CD14-positive monocyte (primary cell): ENCODE data around the gene INPP4B. TPM values are rescaled to one million over a fixed set of nuclear protein-coding genes. Genes with fewer than 3 reads are reported as not detected.

Experiments
- DNase-seq, 3 donors: peaks; one replicate each; pipeline ENCODE4 v3.0.0-alpha.2; 2011 to 2022
- H2AFZ ChIP-seq: 2 replicates; pipeline ENCODE4 v1.6.0; 2012; ENCODE audit warnings: mild to moderate bottlenecking, low read depth, low read length, inconsistent platforms; ENCODE audit not compliant: insufficient read depth, poor library complexity, severe bottlenecking
- H3K27ac ChIP-seq, 2 donors: 1 replicate in 1 of 2; 2 replicates in 1 of 2; pipeline ENCODE4 v1.5.1; 2012 to 2013; ENCODE audit warnings: low read length in 2 of 2, control low read depth in 1 of 2, inconsistent platforms in 1 of 2, low read depth in 1 of 2, mild to moderate bottlenecking in 1 of 2
- H3K27me3 ChIP-seq, 2 donors: one replicate each; pipeline versions ENCODE4 v1.6.0 to v1.6.1; 2011 to 2013; ENCODE audit warnings: low read length in 2 of 2; ENCODE audit not compliant: control insufficient read depth in 2 of 2, insufficient read depth in 2 of 2
- H3K36me3 ChIP-seq, 2 donors: replicated peaks in 1 of 2; 1 replicate in 1 of 2; 2 replicates in 1 of 2; pipeline versions ENCODE4 v1.5.1 to v1.6.1; 2012 to 2013; ENCODE audit warnings: low read length in 2 of 2, control low read depth in 1 of 2, inconsistent platforms in 1 of 2, mild to moderate bottlenecking in 1 of 2; ENCODE audit not compliant: insufficient read depth in 2 of 2, control insufficient read depth in 1 of 2
- H3K4me1 ChIP-seq, 2 donors: 1 replicate in 1 of 2; 2 replicates in 1 of 2; pipeline versions ENCODE4 v1.5.1 to v1.6.1; 2012 to 2013; ENCODE audit warnings: low read length in 2 of 2, control low read depth in 1 of 2, inconsistent platforms in 1 of 2, mild to moderate bottlenecking in 1 of 2, moderate library complexity in 1 of 2; ENCODE audit not compliant: insufficient read depth in 2 of 2, control insufficient read depth in 1 of 2
- H3K4me2 ChIP-seq: replicated peaks from 2 replicates; pipeline ENCODE3; 2012; ENCODE audit warnings: low read length, moderate library complexity, mild to moderate bottlenecking; ENCODE audit not compliant: poor library complexity, severe bottlenecking; ENCODE audit errors: extremely low read depth
- H3K4me3 ChIP-seq, 3 experiments: fragments of 200-600 bp in 1 of 3; sonication (generic) in 1 of 3; replicated peaks in 1 of 3; 1 replicate in 2 of 3; 2 replicates in 1 of 3; pipeline ENCODE4 v1.5.1; 2011 to 2013; ENCODE audit warnings: low read length in 3 of 3, mild to moderate bottlenecking in 3 of 3, control low read depth in 2 of 3, low read depth in 2 of 3, inconsistent platforms in 1 of 3, moderate library complexity in 1 of 3
- H3K79me2 ChIP-seq: 2 replicates; pipeline ENCODE4 v1.6.0; 2012; ENCODE audit warnings: mild to moderate bottlenecking, control low read depth, inconsistent platforms, low read length, moderate library complexity; ENCODE audit not compliant: insufficient read depth
- H3K9ac ChIP-seq: 2 replicates; pipeline ENCODE4 v1.6.0; 2017; ENCODE audit warnings: low read length, mild to moderate bottlenecking; ENCODE audit not compliant: insufficient read depth, poor library complexity, severe bottlenecking
- H3K9me3 ChIP-seq, 2 donors: replicated peaks in 1 of 2; 1 replicate in 1 of 2; 2 replicates in 1 of 2; pipeline versions ENCODE4 v1.5.1 to v1.6.1; 2012 to 2013; ENCODE audit warnings: low read length in 2 of 2, control low read depth in 1 of 2; ENCODE audit not compliant: control insufficient read depth in 1 of 2, insufficient read depth in 1 of 2
- H4K20me1 ChIP-seq: 2 replicates; pipeline ENCODE4 v1.6.0; 2012; ENCODE audit warnings: mild to moderate bottlenecking, low read length, control low read depth, moderate library complexity; ENCODE audit not compliant: insufficient read depth
- H3K27ac Mint-ChIP-seq, 7 donors: one replicate each; pipeline ENCODE4 v1.8.0; 2020; ENCODE audit warnings: mild to moderate bottlenecking in 7 of 7, mixed read lengths in 7 of 7, moderate library complexity in 6 of 7, inconsistent platforms in 2 of 7
- H3K27me3 Mint-ChIP-seq, 3 donors: one replicate each; pipeline ENCODE4 v1.8.0; 2021 to 2022; ENCODE audit warnings: low read depth in 3 of 3, mild to moderate bottlenecking in 3 of 3, mixed read lengths in 3 of 3, moderate library complexity in 3 of 3, inconsistent platforms in 1 of 3
- H3K36me3 Mint-ChIP-seq, 2 donors: one replicate each; pipeline ENCODE4 v1.8.0; 2020; ENCODE audit warnings: mixed read lengths in 2 of 2, inconsistent platforms in 1 of 2, mild to moderate bottlenecking in 1 of 2
- H3K4me1 Mint-ChIP-seq: one replicate; pipeline ENCODE4 v1.8.0; 2020; ENCODE audit warnings: mild to moderate bottlenecking, mixed read lengths
- H3K4me3 Mint-ChIP-seq, 2 donors: one replicate each; pipeline ENCODE4 v1.8.0; 2020; ENCODE audit warnings: mild to moderate bottlenecking in 2 of 2, mixed read lengths in 2 of 2, moderate library complexity in 1 of 2
- H3K9me3 Mint-ChIP-seq, 7 donors: one replicate each; pipeline ENCODE4 v1.8.0; 2020 to 2022; ENCODE audit warnings: mixed read lengths in 7 of 7, mild to moderate bottlenecking in 6 of 7, moderate library complexity in 6 of 7, inconsistent platforms in 2 of 7
- WGBS: methylation state at CpG from one replicate; pipeline ENCODE4 v1.1.5; 2013; ENCODE audit warnings: missing lambda C conversion rate; ENCODE audit not compliant: insufficient coverage; 5-methylcytosine and 5-hydroxymethylcytosine counted together
- intact Hi-C, 2 donors: fragments of 100-400 bp; cut with micrococcal nuclease; formaldehyde crosslinking; loops; one replicate each; pipeline versions ENCODE4 v1.15.0 to v1.15.1; 2023
- polyA plus RNA-seq, 3 donors: library from polyadenylated mRNA; depleted of rRNA in 1 of 3; unstranded in 2 of 3; stranded (reverse) in 1 of 3; fragments of 300-500 nt in 2 of 3; fragments of >200 nt in 1 of 3; fragmentation: Illumina TruSeq in 2 of 3; gene quantifications; 1 replicate in 2 of 3; 2 replicates in 1 of 3; pipeline ENCODE4 v1.2.3, GENCODE V29; 2012 to 2021
- TF ChIP-seq, protein P1 (sequence below): fragments of 200-600 bp; IDR thresholded peaks from one replicate; pipeline ENCODE4 v1.8.0; 2022; ENCODE audit warnings: antibody characterized with exemption, mild to moderate bottlenecking

Gene INPP4B
- polyA plus RNA-seq, 3 donors, result 0.13 to 0.38 (median 0.22) TPM

GRCh38 chr4:142316025-142316424, 530.1 kb downstream of the INPP4B start:
- no peaks in the 10 kb centered on the region for H3K36me3 Mint-ChIP-seq
- no peaks in the 10 kb centered on the region for H3K4me1 ChIP-seq
- no CpG with 5 or more reads among the region's 2 CpGs for WGBS

GRCh38 chr4:142314686-142315085, 531.4 kb downstream of the INPP4B start:
- Histone ChIP-seq H3K27ac (no peak overlapping the region), H3K4me2 (no peak overlapping the region), H3K9ac (no peak overlapping the region), H3K79me2 (no peaks in the 10 kb centered on the region), H3K27me3 (no peaks in the 10 kb centered on the region), H4K20me1 (no peaks in the 10 kb centered on the region), H3K4me3 (no peak overlapping the region), H3K4me1 (no peaks in the 10 kb centered on the region), H2AFZ (no peak overlapping the region), H3K36me3 (no peaks in the 10 kb centered on the region), H3K9me3 (no peaks in the 10 kb centered on the region)
- H3K27me3 Mint-ChIP-seq, result no peaks in the 10 kb centered on the region
- peaks cover 0 to 4% (median 0%) of the 10 kb centered on the region in 7 donors for H3K9me3 Mint-ChIP-seq
- 82% methylated on average over 5 of the region's 7 CpGs for WGBS
- no peak for DNase-seq
- H3K27ac Mint-ChIP-seq, result no peak overlapping the region
- intact Hi-C loops, result no loop called here
- no peaks in the 10 kb centered on the region for H3K36me3 Mint-ChIP-seq
- peaks cover 2% of the 10 kb centered on the region for H3K4me1 Mint-ChIP-seq
- no peak overlapping the region for H3K4me3 Mint-ChIP-seq
- TF ChIP-seq, protein P1, sequence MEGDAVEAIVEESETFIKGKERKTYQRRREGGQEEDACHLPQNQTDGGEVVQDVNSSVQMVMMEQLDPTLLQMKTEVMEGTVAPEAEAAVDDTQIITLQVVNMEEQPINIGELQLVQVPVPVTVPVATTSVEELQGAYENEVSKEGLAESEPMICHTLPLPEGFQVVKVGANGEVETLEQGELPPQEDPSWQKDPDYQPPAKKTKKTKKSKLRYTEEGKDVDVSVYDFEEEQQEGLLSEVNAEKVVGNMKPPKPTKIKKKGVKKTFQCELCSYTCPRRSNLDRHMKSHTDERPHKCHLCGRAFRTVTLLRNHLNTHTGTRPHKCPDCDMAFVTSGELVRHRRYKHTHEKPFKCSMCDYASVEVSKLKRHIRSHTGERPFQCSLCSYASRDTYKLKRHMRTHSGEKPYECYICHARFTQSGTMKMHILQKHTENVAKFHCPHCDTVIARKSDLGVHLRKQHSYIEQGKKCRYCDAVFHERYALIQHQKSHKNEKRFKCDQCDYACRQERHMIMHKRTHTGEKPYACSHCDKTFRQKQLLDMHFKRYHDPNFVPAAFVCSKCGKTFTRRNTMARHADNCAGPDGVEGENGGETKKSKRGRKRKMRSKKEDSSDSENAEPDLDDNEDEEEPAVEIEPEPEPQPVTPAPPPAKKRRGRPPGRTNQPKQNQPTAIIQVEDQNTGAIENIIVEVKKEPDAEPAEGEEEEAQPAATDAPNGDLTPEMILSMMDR, result no peak

More at GRCh38 chr4:142316025-142316424, 530.1 kb downstream of the INPP4B start:
- H2AFZ ChIP-seq, result no peak overlapping the region
- no peaks in the 10 kb centered on the region for H3K79me2 ChIP-seq
- no peaks in the 10 kb centered on the region for H3K9me3 ChIP-seq
- intact Hi-C loops, result no loop called here
- peaks cover 2% of the 10 kb centered on the region for H3K4me1 Mint-ChIP-seq
- no peak overlapping the region for H3K27ac Mint-ChIP-seq
- H3K9me3 Mint-ChIP-seq, result peaks cover 0 to 5% (median 0%) of the 10 kb centered on the region in 7 donors
- TF ChIP-seq, protein P1, result no peak
- no peak overlapping the region for H3K4me2 ChIP-seq
- no peak overlapping the region for H3K27ac ChIP-seq
- no peaks in the 10 kb centered on the region for H3K36me3 ChIP-seq
- no peak overlapping the region for H3K4me3 ChIP-seq
- H3K27me3 Mint-ChIP-seq, result no peaks in the 10 kb centered on the region
- H4K20me1 ChIP-seq, result no peaks in the 10 kb centered on the region
- no peak overlapping the region for H3K4me3 Mint-ChIP-seq
- no peaks in the 10 kb centered on the region for H3K27me3 ChIP-seq
- DNase-seq, result no peak
- no peak overlapping the region for H3K9ac ChIP-seq
